Fibroblast of mammary gland (primary cell): ENCODE measurements around the gene TSEN2.

Experiments used
- DNase-seq: peaks from one replicate; pipeline ENCODE4 v3.0.0-alpha.2; 2010; ENCODE audit warnings: low read depth
- H3K4me3 ChIP-seq: 2 replicates; pipeline ENCODE4 v1.5.1; 2011; ENCODE audit warnings: low read depth, mild to moderate bottlenecking, low read length, moderate library complexity; ENCODE audit not compliant: control insufficient read depth
- CTCF ChIP-seq: conservative IDR thresholded peaks from 2 replicates; pipeline ENCODE4 v1.5.1; 2011; ENCODE audit warnings: low read depth, low read length, inconsistent platforms; ENCODE audit not compliant: control insufficient read depth, insufficient read depth

Gene TSEN2

DNA sequence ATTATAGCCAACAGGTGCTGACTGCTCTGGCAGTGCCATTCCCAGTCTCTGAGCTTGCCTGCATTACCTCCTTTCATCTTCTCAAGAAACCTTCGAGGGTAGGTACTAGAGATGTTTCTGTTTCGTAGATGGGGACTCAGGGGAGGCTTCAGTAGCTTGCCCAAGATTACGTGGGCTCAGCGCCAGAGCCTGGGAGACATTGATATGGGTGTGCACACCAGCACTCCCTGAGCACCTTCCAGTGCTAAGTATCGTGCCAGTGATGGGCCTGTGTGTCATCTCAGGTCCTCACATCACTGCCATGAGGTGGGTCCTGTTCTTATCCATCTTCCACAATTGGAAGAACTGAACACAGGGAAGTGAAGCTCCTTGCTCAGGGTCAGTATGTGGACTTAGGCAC is 15.2 kb downstream of the TSEN2 start:
- DNase-seq, result no peak
- no peak for TF ChIP-seq CTCF
- H3K4me3 ChIP-seq, result no peak overlapping the region

- no peak for TF ChIP-seq CTCF
- H3K4me3 ChIP-seq, result no peak overlapping the region
- peak; percentile 92 for DNase-seq
These were observed 17.2 kb downstream of the TSEN2 start for GRCh38 chr3:12501360-12502020.

GRCh38 chr3:12503126-12503957 is 19.1 kb downstream of the TSEN2 start:
- TF ChIP-seq CTCF, result no peak
- no peak for DNase-seq
- no peak overlapping the region for H3K4me3 ChIP-seq

GRCh38 chr3:12506201-12506709 is 22.0 kb downstream of the TSEN2 start:
- TF ChIP-seq CTCF, result no peak
- DNase-seq, result no peak
- no peak overlapping the region for H3K4me3 ChIP-seq

GRCh38 chr3:12507591-12508281 is 23.5 kb downstream of the TSEN2 start:
- TF ChIP-seq CTCF, result no peak
- peak; percentile 94 for DNase-seq
- peak overlapping the region; percentile 28 for H3K4me3 ChIP-seq

GRCh38 chr3:12508291-12508700 is 24.0 kb downstream of the TSEN2 start:
- no peak for TF ChIP-seq CTCF
- peak; percentile 100 for DNase-seq
- H3K4me3 ChIP-seq, result peak overlapping the region; percentile 28
